ENCODE data around the gene MIGA1.

DNA sequence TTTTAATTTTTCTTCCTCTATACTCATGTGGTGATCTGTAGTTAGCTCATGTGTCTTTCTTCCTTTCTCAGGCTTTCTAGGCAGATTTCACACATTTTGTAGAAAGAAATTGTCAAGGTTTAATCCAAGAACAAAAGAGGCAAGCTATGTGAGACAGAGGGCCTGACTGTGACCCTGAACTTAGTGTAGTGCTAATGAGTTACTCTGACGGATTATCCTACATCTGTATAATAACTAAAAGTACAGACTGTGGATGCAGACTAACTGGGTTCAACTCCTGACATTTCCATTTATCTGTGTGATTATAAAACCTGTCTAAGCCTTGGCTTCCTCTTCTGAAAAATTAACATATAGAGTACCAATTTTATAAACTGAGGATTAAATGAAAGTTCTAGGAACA is 40.7 kb downstream of the MIGA1 start:
- no peak for TF ChIP-seq RFX5 (IDR thresholded peaks at IDR 0.05; ENCODE audit: low read depth, low read length)
- TF ChIP-seq, protein P1, sequence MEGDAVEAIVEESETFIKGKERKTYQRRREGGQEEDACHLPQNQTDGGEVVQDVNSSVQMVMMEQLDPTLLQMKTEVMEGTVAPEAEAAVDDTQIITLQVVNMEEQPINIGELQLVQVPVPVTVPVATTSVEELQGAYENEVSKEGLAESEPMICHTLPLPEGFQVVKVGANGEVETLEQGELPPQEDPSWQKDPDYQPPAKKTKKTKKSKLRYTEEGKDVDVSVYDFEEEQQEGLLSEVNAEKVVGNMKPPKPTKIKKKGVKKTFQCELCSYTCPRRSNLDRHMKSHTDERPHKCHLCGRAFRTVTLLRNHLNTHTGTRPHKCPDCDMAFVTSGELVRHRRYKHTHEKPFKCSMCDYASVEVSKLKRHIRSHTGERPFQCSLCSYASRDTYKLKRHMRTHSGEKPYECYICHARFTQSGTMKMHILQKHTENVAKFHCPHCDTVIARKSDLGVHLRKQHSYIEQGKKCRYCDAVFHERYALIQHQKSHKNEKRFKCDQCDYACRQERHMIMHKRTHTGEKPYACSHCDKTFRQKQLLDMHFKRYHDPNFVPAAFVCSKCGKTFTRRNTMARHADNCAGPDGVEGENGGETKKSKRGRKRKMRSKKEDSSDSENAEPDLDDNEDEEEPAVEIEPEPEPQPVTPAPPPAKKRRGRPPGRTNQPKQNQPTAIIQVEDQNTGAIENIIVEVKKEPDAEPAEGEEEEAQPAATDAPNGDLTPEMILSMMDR (conservative IDR thresholded peaks at IDR 0.05; ENCODE audit: low read depth, low read length): no peak
- TF ChIP-seq MXI1 (IDR thresholded peaks at IDR 0.05; ENCODE audit: borderline replicate concordance, low read depth, low read length): no peak
- TF ChIP-seq POLR2A (IDR thresholded peaks at IDR 0.05; ENCODE audit: low read depth, low read length): no peak
- no peak for TF ChIP-seq RCOR1 (IDR thresholded peaks at IDR 0.05; ENCODE audit: insufficient replicate concordance, low read length)
- TF ChIP-seq SMC3 (IDR thresholded peaks at IDR 0.05; ENCODE audit: low read depth, low read length): no peak
- TF ChIP-seq USF2 (IDR thresholded peaks at IDR 0.05; ENCODE audit: low read depth, low read length): no peak
- TF ChIP-seq ELK1 (IDR thresholded peaks at IDR 0.05; ENCODE audit: borderline replicate concordance, low read depth, low read length): no peak

All from IMR-90 (cell line).